GM18526 (cell line): ENCODE measurements around the gene FSTL3.

Experiments used
- POLR2A ChIP-seq: IDR thresholded peaks from 3 replicates; pipeline ENCODE4 v1.6.1; 2011; ENCODE audit not compliant: insufficient read length; ENCODE audit errors: extremely low read depth

The FSTL3 gene

DNA sequence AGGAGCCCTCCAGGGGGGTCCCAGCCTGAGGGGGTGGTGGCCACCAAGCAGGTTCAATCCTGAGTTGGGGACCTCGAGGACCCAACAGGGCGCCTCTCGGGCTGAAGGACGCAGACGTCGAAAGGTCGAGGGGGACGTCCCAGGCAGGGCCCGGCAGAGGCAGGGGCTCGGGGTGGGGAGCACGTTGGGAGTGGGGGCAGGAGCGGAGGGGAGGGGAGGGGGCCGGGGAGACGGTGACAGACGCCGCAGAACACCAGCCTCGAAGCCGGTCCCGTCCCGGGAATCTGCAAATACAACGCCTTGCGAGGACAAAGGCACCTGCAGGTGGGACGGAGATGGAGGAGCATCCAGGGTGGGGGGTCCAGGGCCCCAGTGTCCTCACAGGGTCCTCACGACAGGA is 32.5 kb upstream of the FSTL3 start:
- TF ChIP-seq POLR2A: no peak

DNA sequence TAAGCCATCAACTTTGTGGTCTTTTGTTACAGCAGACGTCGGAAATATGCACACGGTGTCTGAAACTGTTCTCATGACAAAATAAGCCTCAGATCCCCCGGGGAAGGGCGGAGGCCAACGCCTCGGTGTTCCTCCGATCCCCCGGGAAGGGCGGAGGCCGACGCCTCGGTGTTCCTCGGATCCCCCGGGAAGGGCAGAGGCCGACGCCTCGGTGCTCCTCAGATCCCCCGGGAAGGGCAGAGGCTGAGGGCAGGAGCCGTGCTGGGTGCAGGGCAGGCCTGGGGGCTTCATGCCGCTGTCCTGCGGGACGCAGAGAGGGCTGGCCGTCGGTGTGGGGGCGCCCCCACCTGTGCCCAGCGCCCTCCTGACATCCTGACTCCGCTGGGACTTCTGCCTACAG is 31.8 kb upstream of the FSTL3 start:
- TF ChIP-seq POLR2A: no peak

DNA sequence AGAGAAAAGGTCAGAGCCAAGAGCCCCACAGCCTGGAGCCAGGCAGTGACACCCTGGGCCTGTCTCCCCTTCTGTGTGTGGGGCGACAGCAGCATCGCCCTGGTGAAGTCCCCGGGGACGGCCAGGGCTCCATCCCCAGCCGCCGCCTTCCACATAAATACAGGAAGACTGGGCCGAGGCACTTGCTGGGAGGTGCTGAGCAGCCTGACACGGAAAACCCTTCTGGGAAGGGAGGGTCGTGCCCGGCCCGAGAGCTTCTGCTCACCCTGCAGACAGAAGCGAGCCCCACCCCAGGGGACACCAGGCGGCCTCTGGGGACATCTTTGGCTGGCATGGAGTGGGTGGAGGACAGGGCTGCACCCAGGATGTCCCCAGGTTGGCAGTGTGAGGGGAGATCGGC is 31.4 kb upstream of the FSTL3 start:
- TF ChIP-seq POLR2A: no peak

DNA sequence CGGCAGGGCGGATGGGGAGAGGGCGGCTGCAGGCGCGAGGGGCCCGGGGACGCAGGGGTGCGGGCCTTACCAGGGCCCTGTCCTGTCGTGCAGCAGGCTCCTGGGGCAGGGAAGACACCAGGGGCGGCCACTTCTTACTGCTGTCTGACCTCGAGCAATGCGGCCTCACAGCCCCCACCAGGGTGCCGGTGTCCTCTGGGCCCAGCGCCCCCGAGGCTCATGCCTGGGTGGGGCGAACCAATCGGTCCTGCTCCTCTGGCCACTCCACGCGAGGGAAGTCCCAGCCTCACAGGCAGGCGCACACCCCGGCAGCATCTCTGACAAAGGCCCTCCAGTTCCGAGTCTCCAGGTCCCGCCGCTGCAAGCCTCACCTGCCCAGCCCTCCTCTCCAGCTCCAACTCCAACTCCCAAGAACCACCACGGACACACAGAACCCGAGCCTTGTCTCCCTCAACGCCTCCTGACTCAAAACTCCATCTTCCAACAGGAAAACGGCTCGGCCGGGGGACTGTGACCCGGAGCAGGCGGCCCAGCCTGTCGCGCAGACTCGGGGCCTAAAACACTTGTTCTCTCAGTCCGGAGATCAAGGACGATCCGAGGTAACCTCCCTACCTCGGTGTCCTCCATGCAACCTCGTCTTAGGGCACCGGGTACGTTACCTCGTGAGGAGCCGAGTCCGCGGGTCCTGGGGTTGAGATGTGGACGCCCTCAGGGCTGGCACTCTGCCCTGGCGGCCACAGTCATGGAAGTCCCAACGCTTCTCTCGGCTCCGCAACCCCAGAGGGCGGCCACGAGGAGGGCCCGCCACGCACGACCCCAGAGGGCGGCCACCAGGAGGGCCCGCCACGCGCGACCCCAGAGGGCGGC is 30.0 kb upstream of the FSTL3 start:
- TF ChIP-seq POLR2A: no peak

DNA sequence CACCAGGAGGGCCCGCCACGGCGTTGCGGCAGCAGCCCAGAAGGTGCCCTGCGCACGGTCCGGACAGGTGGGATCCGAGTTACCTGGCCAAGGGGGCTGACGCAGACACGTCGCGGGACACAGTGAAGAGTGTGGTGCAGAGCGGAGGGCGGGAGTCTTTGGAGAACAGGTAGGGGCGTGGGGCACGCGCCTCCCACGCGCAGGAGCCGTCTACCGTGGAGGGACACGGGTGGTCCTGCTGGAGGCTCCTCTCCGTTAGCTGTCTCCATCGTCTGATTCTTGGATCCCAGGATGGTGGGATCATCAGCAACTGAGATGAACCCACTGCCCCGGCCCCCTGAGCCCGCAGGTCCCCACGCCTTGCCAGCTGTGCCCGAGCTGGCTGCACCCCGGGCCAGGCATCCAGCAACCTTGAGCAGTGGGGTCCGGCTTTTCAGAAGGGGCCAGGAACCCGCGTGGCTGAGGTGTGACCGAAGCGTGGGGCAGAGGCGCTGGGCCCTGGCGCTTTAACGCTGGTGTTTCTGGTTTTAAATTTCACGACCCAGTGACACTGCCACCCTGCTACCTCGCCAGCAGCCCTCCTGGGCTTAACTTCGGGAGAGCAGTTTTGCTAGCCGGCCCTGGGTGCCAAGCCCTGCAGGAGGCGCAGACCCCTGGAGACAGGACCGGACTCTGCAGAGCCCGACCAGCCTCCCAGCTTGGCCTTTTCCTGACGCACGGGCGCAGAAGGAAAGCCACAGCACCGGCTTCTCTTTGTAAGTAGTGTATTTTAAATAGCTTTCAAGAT is 29.2 kb upstream of the FSTL3 start:
- no peak for TF ChIP-seq POLR2A

DNA sequence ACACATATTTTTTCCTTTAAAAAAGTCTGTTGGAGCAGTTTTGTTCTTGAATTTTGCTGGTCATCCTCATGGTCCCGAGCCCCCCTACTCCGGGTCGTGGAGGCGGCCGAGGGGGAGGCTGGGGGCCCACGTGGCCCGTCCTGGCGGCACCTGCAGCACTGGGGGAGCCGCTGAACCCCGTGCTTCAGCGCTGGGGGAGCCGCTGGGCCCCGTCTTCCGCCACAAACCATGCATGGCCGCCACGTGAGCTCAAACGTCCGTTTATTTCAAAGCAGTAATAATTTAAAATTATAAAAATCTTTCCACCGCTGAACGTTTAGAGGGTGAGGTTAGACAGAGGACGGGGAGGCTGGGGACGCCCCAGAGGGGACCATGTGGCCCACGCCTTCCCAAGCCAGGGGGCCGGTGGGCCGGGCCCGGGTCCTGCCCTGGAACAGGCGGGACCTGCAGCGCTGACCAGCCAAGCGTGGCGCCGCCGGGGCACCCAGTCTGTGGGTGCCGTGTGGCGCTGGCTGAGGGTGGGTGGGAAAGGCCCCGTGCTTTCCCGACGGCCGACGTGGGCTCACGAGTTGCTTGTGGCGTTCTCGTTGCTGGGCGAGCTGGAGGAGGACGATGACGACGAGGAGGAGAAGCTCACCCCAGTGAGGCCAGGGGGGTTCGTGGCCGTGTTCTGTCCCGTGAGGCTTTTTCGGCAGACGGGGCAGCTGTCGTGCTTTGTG is 28.5 kb upstream of the FSTL3 start:
- no peak for TF ChIP-seq POLR2A

DNA sequence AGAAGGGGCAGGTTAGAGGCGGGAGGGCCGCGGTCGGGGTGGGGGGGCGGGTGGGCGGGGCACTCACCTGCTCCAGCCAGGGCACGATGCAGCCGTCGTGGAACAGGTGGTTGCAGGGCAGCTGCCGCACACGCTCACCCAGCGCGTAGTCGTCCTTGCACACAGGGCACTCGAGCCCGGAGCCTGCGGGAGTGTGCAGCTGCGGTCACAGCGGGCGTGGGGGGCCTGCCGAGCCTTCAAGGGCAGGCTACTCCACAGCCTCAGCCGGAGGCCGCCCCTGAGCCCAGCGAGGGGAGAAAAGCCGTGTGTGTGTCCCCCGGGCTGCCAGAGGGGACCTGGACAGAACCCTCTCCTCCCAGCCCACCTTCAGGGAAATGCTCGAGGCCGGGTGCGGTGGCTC is 27.9 kb upstream of the FSTL3 start:
- TF ChIP-seq POLR2A: no peak

DNA sequence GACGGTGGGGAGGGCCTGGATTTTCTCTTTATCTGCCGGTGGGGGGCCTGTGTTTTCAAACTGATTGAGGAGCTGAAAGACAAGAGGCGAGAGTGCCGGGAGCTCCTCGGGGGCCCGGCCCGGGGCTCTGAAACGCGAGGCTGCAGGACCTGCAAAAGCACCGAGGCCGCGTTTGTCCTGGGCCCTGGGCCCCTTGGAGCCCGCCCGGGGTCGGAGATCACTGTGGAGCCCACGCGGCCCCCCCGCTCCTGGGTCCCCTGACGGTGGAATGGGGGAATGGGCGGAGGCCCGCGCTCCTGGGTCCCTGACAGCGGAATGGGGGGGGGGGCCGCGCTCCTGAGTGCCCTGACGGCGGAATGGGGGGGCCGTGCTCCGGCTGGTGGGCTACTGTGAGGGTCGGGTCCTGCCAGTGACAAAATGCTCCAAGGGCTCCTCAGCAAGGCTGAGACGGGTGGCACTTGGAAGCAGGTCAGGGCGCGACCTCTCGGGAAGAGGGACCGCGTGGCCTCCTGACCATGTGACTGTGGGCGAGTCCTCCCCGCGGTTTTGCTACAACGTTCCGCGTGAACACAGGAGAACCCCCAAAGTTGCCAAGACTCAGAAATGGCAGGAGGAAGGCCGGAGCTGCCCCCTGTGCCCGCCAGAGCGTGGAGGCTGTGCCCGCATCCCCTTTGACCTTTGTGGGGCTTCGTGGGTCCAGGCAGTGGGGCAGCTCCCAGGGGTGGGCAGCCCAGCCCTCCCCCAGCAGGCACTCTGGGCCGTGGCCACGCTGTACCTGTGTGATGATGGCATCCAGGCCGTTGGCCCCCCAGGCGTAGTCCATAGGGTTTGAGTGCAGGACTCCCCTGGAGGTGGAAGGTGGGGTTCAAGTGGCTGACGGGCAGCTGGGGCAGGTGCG is 27.0 kb upstream of the FSTL3 start:
- no peak for TF ChIP-seq POLR2A

DNA sequence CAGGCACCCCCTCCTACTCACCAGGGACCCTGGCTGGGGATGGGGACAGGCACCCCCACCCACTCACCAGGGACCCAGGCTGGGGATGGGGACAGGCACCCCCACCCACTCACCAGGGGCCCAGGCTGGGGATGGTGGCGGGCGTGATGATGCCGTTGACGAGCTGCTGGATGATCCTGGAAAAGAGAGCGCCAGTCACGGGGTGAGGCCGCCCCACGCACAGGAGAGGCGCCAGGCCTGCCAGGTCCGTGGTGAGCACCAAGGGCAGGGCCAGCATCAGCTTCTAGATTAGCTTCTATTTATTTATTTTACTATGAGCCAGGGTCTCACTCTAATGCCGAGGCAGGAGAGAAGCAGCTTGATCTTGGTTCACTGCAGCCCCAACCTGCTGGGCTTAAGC is 26.1 kb upstream of the FSTL3 start:
- TF ChIP-seq POLR2A: no peak

DNA sequence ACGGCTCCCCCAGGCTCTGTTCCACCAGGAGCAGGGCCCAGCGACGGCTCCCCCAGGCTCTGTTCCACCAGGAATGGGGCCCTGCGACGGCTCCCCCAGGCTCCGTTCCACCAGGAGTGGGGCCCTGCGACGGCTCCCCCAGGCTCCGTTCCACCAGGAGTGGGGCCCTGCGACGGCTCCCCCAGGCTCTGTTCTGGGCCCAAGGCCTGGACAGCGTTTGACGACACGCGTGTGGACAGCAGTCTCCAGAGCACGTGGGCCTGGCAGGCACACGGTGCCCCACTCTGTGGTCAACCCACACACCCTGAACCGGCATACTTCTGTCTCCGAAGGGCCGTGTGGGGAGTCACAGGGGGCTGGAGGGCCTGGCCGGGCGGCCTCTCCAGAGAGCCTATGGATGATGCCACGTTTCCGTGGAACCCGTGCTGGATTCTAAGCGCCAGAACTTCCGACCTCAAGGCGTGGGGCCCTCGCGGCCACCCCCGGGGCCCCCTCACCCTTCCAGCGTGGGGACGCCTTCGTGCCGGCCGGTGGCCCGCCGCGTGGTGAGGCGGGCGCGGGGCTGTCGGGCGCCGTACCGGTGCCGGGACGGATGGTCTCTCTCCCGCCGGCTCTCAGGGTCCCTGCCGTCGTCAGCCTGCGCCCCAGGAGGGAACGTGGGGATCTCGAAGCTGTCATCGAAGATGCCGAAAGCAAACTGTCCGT is 24.9 kb upstream of the FSTL3 start:
- no peak for TF ChIP-seq POLR2A

DNA sequence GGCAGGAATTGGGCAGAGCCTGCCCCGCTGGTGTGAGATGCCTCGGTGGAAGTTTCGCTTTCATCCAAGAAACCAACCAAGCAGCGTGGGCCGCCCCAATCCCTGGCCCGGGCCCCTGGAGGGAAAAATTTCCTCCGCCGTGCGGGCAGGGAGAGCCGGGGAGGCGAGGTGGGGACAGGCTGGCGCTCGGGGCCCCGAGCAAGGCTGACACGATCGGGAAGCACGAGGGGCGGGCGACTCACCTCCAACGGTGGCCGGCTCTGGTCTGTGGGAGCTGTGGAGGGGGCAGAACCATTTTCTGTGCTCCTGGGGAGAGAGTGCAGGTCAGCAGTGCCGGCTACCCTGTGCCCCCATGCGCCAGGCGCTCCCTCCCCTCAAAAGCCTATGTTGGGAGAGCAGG is 24.2 kb upstream of the FSTL3 start:
- no peak for TF ChIP-seq POLR2A

DNA sequence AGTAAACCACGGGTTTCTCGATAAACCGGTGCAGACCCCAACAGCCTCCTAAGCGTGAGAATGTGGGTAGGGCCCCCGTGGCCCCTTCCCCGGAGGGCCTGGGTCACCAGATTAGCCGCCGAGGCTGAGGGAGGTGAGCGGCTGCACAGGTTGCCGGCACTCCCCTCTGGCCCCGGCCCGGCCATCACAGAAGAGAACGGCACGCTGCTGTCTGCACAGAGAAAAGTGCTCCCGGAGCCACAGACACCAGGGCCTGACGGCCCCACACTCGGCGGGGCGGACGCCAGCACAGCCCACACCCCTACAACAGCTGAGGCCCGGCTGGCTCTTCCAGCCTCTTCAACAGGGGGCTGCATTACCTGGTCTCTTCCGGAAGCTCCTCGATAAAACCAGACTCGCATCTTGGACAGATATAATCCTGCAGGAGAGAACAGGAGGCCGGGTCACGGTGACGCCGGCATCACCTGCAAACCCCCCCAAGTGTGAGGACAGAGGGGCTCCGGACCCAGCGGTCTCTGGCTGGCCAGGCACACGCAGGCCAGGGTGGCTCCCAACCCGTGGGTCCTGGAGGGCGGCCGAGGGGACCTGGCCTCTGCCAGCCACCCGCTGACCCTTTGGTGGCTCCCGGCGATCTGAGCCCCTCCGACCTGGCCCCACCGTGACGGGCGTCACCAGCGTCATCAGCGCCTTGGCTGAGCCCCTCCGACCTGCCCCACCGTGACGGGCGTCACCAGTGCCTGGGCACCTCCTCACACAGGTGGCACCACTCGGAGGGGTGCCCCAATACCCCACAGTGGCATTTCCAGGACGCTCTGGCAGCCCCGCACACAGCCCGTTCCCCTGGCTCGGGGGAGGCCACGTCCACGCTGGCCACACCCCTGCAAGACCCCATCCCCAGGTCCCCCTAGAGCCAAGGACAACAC is 23.5 kb upstream of the FSTL3 start:
- no peak for TF ChIP-seq POLR2A

DNA sequence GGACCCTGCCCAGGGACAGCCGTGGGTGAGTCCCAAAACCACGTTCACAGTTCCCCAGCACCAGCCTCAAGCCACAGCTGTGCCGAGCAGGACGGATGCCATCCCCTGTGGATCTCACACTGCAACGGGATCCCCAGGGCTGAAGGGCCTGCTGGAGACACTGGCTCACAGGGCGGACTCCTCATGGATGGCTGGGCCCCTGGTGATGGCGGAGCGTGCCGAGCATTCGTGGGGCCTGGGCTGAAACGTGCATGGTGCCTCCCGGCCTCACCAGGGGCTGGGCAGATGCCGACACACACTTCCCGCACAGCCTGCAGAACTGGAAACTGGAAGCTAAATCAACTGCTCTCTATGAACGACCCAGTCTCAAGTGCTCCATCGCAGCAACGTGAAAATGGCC is 22.8 kb upstream of the FSTL3 start:
- no peak for TF ChIP-seq POLR2A
